Measurements from ENCODE around the gene SLC7A7.
"Not testable (repeated sequence)": the region's sequence is repeated elsewhere in the genome, so short reads cannot be mapped to it uniquely, and the experiment has no call there.

SLC7A7 gene

DNA sequence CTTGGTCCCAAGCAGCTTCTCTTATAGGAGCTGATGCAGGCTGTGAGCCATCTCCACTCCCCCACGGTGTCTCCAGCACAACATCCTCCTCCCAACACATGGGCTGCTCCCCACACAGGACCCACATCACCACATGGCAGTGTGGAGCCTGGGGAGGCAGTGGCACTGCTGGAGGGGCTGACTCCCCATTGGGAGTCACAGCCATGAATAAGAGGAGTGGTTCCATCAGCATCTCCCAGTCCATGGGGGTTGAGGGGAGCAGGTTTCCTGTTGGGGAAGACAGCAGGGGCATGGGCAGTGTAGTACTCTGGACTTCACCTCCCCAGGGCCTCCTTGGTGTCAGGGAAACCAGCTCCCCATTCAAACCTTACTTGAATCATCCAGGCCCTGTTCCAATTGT lies 89.2 kb downstream of the SLC7A7 start:
- no peak for DNase-seq (ENCODE audit: low read depth)
- no peak overlapping the region for H3K4me3 ChIP-seq (ENCODE audit: low read depth, low read length)
- TF ChIP-seq CTCF (IDR thresholded peaks at IDR 0.05; ENCODE audit: control insufficient read depth, extremely low read depth, insufficient read depth): no peak

DNA sequence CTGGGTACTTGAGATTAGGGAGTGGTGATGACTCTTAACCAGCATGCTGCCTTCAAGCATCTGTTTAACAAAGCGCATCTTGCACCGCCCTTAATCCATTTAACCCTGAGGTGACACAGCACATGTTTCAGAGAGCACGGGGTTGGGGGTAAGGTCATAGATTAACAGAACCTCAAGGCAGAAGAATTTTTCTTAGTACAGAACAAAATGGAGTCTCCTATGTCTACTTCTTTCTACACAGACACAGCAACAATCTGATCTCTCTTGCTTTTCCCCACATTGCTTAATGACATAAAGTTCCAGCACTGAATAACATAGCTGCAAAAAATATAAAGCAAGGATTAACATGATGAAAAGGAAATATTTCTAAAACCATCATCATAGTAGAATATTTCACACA lies 89.9 kb downstream of the SLC7A7 start:
- DNase-seq (ENCODE audit: low read depth): not testable (repeated sequence)

DNA sequence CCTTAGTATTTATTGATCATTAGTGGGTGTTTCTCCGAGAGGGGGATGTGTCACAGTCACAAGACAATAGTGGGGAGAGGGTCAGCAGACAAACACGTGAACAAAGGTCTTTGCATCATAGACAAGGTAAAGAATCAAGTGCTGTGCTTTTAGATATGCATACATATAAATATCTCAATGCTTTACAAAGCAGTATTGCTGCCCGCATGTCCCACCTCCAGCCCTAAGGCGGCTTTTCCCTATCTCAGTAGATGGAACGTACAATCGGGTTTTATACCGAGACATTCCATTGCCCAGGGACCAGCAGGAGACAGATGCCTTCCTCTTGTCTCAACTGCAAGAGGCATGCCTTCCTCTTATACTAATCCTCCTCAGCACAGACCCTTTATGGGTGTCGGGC lies 90.4 kb downstream of the SLC7A7 start:
- DNase-seq (ENCODE audit: low read depth); H3K4me3 ChIP-seq (ENCODE audit: low read depth, low read length): not testable (repeated sequence)

More for the DNA sequence above, 89.9 kb downstream of the SLC7A7 start:
- H3K4me3 ChIP-seq (ENCODE audit: low read depth, low read length): not testable (repeated sequence)

GRCh38 chr14:22723815-22724214 lies 91.4 kb downstream of the SLC7A7 start:
- no peak overlapping the region for H3K4me3 ChIP-seq (ENCODE audit: low read depth, low read length)
- no peak for DNase-seq (ENCODE audit: low read depth)
- no peak for TF ChIP-seq CTCF (IDR thresholded peaks at IDR 0.05; ENCODE audit: control insufficient read depth, extremely low read depth, insufficient read depth)
